Thoracic aorta (tissue), 2 donors: Measurements from ENCODE around the gene CCR9. TPM values are rescaled to one million over a fixed set of nuclear protein-coding genes. Genes with fewer than 3 reads are reported as not detected.

Experiments
- ATAC-seq: fragments of 150-250 bp; one replicate; pipeline ENCODE4 v1.8.0; 2017; ENCODE audit warnings: low read depth; ENCODE audit not compliant: insufficient number of reproducible peaks, low FRiP score
- DNase-seq: peaks from one replicate; pipeline ENCODE4 v3.0.0-alpha.2; 2020; ENCODE audit warnings: low spot score
- H3K27ac ChIP-seq, 2 donors: fragments of 200-600 bp; sonication (generic); 1 replicate in 1 of 2; 2 replicates in 1 of 2; pipeline ENCODE4 v1.5.1; 2016; ENCODE audit warnings: mild to moderate bottlenecking in 2 of 2, moderate library complexity in 2 of 2
- H3K27me3 ChIP-seq: fragments of 200-600 bp; sonication (generic); replicated peaks from 2 replicates; pipeline ENCODE4 v1.6.0; 2016; ENCODE audit warnings: mild to moderate bottlenecking; ENCODE audit not compliant: insufficient read depth
- H3K36me3 ChIP-seq: fragments of 200-600 bp; sonication (generic); one replicate; pipeline ENCODE4 v1.5.1; 2016
- H3K4me1 ChIP-seq, 2 donors: fragments of 200-600 bp; sonication (generic); 1 replicate in 1 of 2; 2 replicates in 1 of 2; pipeline versions ENCODE4 v1.5.1 to v1.6.0; 2016; ENCODE audit warnings: low read depth in 2 of 2, mild to moderate bottlenecking in 1 of 2; ENCODE audit not compliant: control insufficient read depth in 1 of 2
- H3K4me3 ChIP-seq: fragments of 200-600 bp; sonication (generic); 2 replicates; pipeline ENCODE4 v1.5.1; 2016; ENCODE audit warnings: mild to moderate bottlenecking
- H3K9me3 ChIP-seq: fragments of 200-600 bp; sonication (generic); 2 replicates; pipeline ENCODE4 v1.5.1; 2016
- CTCF ChIP-seq: fragments of 200-600 bp; sonication (generic); IDR thresholded peaks from one replicate; pipeline ENCODE4 v1.5.1; 2019; ENCODE audit warnings: antibody characterized with exemption
- total RNA-seq, 2 donors: library from RNA; depleted of rRNA; stranded (reverse); fragments of >200 nt; gene quantifications; one replicate each; pipeline versions ENCODE4 v1.1.0 to v1.2.3, GENCODE V29; 2016

Gene CCR9
- total RNA-seq, 2 donors from 2014 or later: not detected

GRCh38 chr3:45946307-45946706 is 60.0 kb downstream of the CCR9 start:
- peaks cover 4 to 38% of the 10 kb centered on the region in 2 donors for H3K4me1 ChIP-seq
- TF ChIP-seq CTCF: no peak
- H3K9me3 ChIP-seq: no peaks in the 10 kb centered on the region
- no peak for ATAC-seq
- no peak overlapping the region for H3K27ac ChIP-seq
- H3K27me3 ChIP-seq: no peaks in the 10 kb centered on the region
- DNase-seq: no peak
- no peak overlapping the region for H3K4me3 ChIP-seq
- peaks cover 21% of the 10 kb centered on the region for H3K36me3 ChIP-seq

- peaks cover 27% of the 10 kb centered on the region for H3K36me3 ChIP-seq
- H3K4me3 ChIP-seq: no peak overlapping the region
- DNase-seq (no peak), ATAC-seq (no peak)
- no peak for TF ChIP-seq CTCF
- peaks cover 4 to 38% of the 10 kb centered on the region in 2 donors for H3K4me1 ChIP-seq
- H3K27ac ChIP-seq: peak overlapping the region in 1 of 2 donors; percentile 54
- H3K9me3 ChIP-seq: no peaks in the 10 kb centered on the region
- H3K27me3 ChIP-seq: no peaks in the 10 kb centered on the region
Observed at GRCh38 chr3:45946875-45947274, 60.5 kb downstream of the CCR9 start.

GRCh38 chr3:45947361-45947760 is 61.0 kb downstream of the CCR9 start:
- H3K9me3 ChIP-seq: no peaks in the 10 kb centered on the region
- DNase-seq (no peak), ATAC-seq (no peak)
- no peaks in the 10 kb centered on the region for H3K27me3 ChIP-seq
- peaks cover 32% of the 10 kb centered on the region for H3K36me3 ChIP-seq
- peak overlapping the region in 1 of 2 donors; percentile 54 for H3K27ac ChIP-seq
- TF ChIP-seq CTCF: no peak
- H3K4me3 ChIP-seq: no peak overlapping the region
- peaks cover 4 to 37% of the 10 kb centered on the region in 2 donors for H3K4me1 ChIP-seq

- ATAC-seq (no peak), DNase-seq (no peak)
Observed at GRCh38 chr3:45948311-45948781, 62.0 kb downstream of the CCR9 start.

GRCh38 chr3:45948881-45949280 is 62.5 kb downstream of the CCR9 start:
- H3K36me3 ChIP-seq: peaks cover 36% of the 10 kb centered on the region

More at GRCh38 chr3:45948311-45948781, 62.0 kb downstream of the CCR9 start:
- H3K4me1 ChIP-seq: peaks cover 4 to 33% of the 10 kb centered on the region in 2 donors
- no peaks in the 10 kb centered on the region for H3K9me3 ChIP-seq
- no peak for TF ChIP-seq CTCF
- peak overlapping the region in 1 of 2 donors; percentile 54 for H3K27ac ChIP-seq
- peaks cover 36% of the 10 kb centered on the region for H3K36me3 ChIP-seq
- no peak overlapping the region for H3K4me3 ChIP-seq
- H3K27me3 ChIP-seq: no peaks in the 10 kb centered on the region

More at GRCh38 chr3:45948881-45949280, 62.5 kb downstream of the CCR9 start:
- TF ChIP-seq CTCF: no peak
- H3K27me3 ChIP-seq: no peaks in the 10 kb centered on the region
- ATAC-seq: no peak
- H3K4me3 ChIP-seq: no peak overlapping the region
- H3K27ac ChIP-seq: peak overlapping the region in 1 of 2 donors; percentile 63
- H3K4me1 ChIP-seq: peaks cover 4 to 33% of the 10 kb centered on the region in 2 donors
- no peaks in the 10 kb centered on the region for H3K9me3 ChIP-seq
- DNase-seq: no peak
